GM10248 (cell line): ENCODE results near the gene CCSAP.

Experiments
- CTCF ChIA-PET: fragments of 300-600 bp; sonication (Branson Sonifier 250); formaldehyde crosslinking; extraction: SDS; loops from one replicate; lab custom pipeline; 2021; ENCODE audit warnings: antibody characterized with exemption; lab: Yijun Ruan, JAX
- POLR2A ChIA-PET: fragments of 350-650 bp; sonication (Branson Sonifier 250); formaldehyde crosslinking; extraction: SDS; loops from one replicate; lab custom pipeline; 2020; ENCODE audit warnings: antibody characterized with exemption; lab: Yijun Ruan, JAX
- DNase-seq: peaks from one replicate; pipeline ENCODE4 v3.0.0; 2012; ENCODE audit errors: extremely low spot score
- TF ChIP-seq, protein P1 (sequence below): IDR thresholded peaks from 2 replicates; pipeline ENCODE4 v1.5.1; 2012; ENCODE audit warnings: mild to moderate bottlenecking, low read depth; ENCODE audit errors: extremely low read depth, missing control alignments, control extremely low read depth

CCSAP gene, protein sequence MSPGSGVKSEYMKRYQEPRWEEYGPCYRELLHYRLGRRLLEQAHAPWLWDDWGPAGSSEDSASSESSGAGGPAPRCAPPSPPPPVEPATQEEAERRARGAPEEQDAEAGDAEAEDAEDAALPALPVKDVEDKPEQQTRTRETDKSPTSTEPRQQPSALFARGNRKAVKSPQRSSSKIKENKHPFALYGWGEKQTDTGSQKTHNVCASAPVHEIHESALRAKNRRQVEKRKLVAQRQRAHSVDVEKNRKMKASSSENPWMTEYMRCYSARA

DNA sequence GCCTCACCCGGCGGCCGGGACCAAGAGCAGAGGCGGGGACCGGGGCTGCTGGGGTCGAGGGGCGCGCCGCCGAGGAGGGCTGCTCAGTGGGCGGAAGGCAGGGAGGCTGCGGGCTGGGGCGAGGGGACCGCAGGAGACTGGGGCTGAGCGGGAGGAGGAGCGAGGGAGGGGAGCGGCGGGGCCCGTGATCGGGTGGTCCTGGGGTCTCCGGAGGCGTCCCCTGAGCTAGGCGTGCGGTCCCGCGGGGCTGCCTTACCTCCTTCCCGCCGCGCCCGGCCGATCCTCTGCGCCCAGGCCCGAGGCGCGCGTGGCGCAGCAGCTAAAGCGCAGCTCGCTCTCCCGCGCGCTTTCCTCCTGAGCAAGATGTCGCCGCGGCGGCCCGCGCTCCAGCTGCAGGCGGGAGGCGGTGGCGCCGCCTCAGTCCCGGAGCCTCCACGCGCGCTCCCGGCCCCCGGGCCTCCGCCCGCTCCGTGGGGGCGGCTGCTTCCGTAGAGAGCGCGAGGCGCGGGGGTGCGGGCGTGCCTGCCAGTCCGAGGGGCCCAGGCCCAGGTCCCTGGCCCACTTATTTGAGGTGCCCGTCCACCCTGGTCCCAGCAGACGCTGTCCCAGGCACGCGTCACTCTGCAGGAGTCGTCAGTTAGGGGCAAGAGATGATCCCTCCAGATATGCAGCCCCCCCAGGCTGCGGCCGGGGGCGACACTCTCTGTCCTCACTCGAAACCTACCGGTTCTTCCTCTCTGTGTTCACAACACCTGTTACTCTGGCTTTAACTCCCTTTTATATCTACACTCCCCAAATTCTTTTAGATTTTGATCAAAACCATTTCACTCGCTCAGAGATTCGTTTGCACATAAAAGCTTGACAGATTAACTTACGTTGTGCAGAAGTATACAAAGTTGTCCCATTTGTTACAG lies at the start of gene CCSAP:
Gene CCSAP, minus strand, starts transcription at position 392 of the 914 bp plus-strand sequence. CDS start 582 bp downstream, outside the sequence.
- TF ChIP-seq, protein P1, sequence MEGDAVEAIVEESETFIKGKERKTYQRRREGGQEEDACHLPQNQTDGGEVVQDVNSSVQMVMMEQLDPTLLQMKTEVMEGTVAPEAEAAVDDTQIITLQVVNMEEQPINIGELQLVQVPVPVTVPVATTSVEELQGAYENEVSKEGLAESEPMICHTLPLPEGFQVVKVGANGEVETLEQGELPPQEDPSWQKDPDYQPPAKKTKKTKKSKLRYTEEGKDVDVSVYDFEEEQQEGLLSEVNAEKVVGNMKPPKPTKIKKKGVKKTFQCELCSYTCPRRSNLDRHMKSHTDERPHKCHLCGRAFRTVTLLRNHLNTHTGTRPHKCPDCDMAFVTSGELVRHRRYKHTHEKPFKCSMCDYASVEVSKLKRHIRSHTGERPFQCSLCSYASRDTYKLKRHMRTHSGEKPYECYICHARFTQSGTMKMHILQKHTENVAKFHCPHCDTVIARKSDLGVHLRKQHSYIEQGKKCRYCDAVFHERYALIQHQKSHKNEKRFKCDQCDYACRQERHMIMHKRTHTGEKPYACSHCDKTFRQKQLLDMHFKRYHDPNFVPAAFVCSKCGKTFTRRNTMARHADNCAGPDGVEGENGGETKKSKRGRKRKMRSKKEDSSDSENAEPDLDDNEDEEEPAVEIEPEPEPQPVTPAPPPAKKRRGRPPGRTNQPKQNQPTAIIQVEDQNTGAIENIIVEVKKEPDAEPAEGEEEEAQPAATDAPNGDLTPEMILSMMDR = peak; percentile 16
- peak; percentile 68 for DNase-seq
- ChIA-PET CTCF (no interaction called here), POLR2A (interaction anchor here (0.5 kb wide), 1 partner anchor 135 kb away, joined by 4 read pairs; no protein-coding TSS in a partner anchor)

DNA sequence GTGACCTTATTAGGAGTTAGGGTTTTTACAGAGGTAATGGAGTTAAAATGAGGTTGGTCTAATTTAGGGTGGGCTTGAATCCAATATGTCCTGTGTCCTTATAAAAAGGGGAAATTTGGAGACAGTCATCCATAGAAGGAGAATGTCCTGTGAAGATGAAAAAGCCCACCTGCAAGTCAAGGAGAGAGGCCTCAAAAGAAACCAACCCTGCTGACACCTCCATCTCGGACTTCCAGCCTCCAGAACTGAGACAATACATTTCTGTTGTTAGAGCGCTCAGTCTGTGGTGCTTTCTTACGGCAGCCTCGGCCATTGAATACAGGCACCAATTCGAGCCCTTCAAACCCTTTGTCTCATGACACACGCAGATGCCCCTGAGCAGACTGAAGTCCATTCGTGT lies 47.3 kb upstream of the CCSAP start:
- no peak for DNase-seq
- ChIA-PET POLR2A (no interaction called here), CTCF (interaction anchor here (1.4 kb wide), 1 partner anchor 42 kb away, joined by 4 read pairs; no protein-coding TSS in a partner anchor)
- TF ChIP-seq, protein P1 = no peak

DNA sequence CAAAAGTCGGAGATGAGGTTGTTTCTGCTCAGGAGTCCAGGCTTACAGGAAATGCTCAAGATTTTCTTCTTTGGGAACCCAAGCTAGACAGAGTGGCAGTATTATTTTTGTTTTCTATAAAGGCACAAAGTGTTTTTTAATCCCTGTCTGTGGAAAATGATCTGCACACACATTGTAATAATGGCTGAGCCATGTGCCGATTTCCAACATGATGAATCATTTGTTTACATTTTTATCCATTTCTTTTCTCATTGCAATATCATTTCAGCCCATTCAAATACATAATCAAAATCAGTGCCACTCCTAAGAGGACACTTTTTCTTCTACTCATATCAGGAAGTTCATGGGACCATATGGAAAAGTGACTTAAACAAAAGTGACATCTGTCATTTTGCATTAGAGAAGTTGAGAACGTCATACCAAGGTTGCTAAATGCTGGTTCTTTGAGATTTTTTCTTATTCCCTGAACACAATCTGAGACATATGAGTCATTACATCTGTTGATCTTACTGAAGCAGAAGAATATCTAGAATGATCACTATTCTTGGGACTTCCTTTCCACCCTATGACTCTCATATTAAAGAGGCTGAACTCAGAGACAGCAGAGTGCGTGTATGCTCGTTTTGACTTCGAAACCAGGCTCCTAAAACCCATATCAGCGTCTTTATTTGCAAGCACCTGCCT lies 46.2 kb upstream of the CCSAP start:
- CTCF ChIA-PET = no interaction called here
- no peak for DNase-seq
- TF ChIP-seq, protein P1 = no peak
- POLR2A ChIA-PET = no interaction called here

DNA sequence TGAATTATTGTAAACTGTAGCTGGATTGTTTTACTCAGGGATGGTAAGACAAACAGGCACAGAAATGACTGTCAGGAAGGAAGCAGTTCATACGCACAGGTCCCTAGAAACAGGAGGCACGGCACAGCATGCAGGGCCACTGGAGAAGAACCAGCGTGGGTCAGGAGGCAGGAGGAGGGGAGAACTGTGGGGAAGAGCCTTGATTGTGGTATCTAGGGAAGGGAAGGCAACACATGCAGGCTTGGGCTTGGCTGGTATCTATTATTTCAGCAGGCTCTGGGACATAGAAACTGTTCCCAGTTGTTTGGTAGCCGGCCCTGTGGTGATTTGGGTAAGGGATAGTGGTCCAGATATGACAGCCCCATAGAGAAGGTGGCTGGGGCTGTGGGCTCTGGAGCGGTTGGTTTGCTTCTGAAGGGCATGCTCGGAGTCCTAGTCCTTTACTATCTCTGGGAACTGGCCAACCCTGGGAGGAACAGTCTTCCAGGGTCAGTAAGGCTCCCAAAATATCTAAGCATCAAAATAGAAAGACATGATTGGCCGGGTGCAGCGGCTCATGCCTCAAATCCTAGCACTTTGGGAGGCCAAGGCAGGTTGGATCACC lies 43.1 kb upstream of the CCSAP start:
- DNase-seq = no peak
- TF ChIP-seq, protein P1 = no peak
- ChIA-PET CTCF (interaction anchor here (1.0 kb wide), 1 partner anchor 13 kb away, joined by 3 read pairs; no protein-coding TSS in a partner anchor), POLR2A (no interaction called here)

DNA sequence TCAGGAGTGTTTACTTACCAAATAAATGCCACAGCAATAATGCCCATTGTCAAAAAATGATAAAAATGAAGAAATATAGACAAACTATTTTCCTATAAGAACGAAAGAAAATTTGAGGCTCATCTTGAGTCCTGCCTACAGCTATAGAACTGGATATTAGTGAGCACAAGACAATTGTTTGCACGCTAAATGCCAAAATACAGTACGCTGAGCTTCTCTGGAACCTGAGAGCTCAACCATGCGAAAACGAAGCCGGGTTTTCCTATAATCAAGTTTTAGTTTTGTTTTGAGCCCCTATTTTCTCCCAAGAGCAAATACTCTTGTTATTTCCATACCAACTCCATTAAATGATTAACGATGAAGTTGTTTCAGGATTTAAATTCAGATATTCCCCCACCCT lies 42.0 kb upstream of the CCSAP start:
- DNase-seq = no peak
- ChIA-PET CTCF (interaction anchor here (1.0 to 1.4 kb wide), 2 partner anchors 12 to 25 kb away, joined by 3 read pairs; no protein-coding TSS in a partner anchor), POLR2A (no interaction called here)
- TF ChIP-seq, protein P1 = no peak
